ENCODE results near the gene NSUN6. TPM values are rescaled to one million over a fixed set of nuclear protein-coding genes. Genes with fewer than 3 reads are reported as not detected.

Gene NSUN6
- total and polyA plus RNA-seq, 4 donors: 16.3 to 47.6 (median 25.0) TPM

DNA sequence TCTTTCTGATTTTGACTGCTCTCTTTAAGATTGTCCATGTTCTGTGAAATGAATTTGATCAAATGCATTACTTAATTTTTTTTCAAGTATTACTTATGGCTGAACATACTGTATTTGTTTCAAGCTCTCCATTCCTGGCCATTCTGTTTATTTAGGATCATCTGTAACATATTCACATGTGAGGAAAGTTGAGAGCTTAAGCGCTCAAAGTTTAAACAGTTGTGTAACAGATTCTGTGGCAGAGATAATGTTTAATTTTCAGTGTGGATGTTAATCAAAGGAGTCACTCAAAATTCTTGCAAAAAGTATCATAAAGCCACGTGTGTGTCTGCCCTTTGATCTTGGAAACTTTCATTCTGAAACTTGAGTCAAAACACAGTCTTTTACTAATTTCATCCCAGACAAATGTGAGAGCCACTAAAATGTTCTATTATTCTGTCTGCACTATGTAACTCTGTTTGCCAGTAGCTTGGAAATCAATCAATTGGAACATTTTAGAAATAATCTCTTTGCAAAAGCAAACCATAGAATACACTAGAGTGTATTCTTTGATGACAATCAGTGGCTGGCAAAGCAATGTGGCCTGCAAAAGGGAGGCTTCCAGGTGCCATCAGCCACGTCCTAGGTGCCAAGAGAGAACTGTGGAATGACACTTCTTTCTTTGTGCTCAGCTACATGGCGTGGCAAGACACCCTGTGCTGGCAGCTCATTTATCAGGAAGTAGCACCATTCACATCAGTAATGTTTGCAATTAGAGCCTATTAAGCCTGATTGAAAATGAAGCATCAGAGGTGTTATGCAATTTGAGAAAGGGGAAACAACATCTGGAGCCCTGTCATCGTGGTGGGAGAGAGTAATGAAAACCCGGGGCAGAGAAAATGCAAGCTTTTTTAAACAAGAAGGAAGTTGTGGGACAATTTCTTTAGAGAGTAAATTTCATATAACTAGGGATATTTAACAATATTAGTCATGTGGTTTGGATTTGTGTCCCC, 48.8 kb upstream of the NSUN6 start:
- Histone ChIP-seq H3K4me1 (ENCODE audit: control insufficient read depth in 4 of 4, insufficient read depth in 4 of 4, low read length in 3 of 4) (peaks cover 0 to 12% (median 11%) of the 10 kb centered on the region in 4 donors), H3K9me3 (ENCODE audit: control insufficient read depth in 4 of 4, low read length in 3 of 4) (peaks cover 0 to 2% (median 0%) of the 10 kb centered on the region in 4 donors), H3K27ac (ENCODE audit: low read depth in 1 of 2, low read length in 2 of 2) (no peak overlapping the region), H3K27me3 (ENCODE audit: control insufficient read depth in 4 of 4, insufficient read depth in 4 of 4, low read length in 3 of 4) (no peaks in the 10 kb centered on the region), H3K4me3 (ENCODE audit: low read depth in 1 of 3, low read length in 3 of 3) (no peak overlapping the region), H3K36me3 (ENCODE audit: control insufficient read depth in 4 of 4, insufficient read depth in 3 of 4, low read depth in 1 of 4, low read length in 3 of 4) (no peaks in the 10 kb centered on the region), H3K9ac (ENCODE audit: low read depth in 1 of 2, low read length in 2 of 2) (no peak overlapping the region)
- TF ChIP-seq RAD21 (IDR thresholded peaks at IDR 0.05) (no peak), HNF4G (IDR thresholded peaks at IDR 0.05) (no peak), TAF1 (conservative IDR thresholded peaks at IDR 0.05) (no peak), YY1 (IDR thresholded peaks at IDR 0.05) (peak; percentile 37), RXRA (IDR thresholded peaks at IDR 0.05) (peak in 1 of 2 donors; percentile 15), NR2F2 (IDR thresholded peaks at IDR 0.05) (no peak), FOXA1 (IDR thresholded peaks at IDR 0.05) (no peak), FOXA2 (IDR thresholded peaks at IDR 0.05) (peak; percentile 45), SP1 (IDR thresholded peaks at IDR 0.05) (no peak), JUND (IDR thresholded peaks at IDR 0.05) (peak in 1 of 2 donors; percentile 19), HNF4A (conservative IDR thresholded peaks at IDR 0.05) (peak; percentile 58 to 63), EGR1 (IDR thresholded peaks at IDR 0.05; ENCODE audit: low read depth in 2 of 2) (no peak), GABPA (IDR thresholded peaks at IDR 0.05 in 1 of 2, conservative IDR thresholded peaks at IDR 0.05 in 1 of 2) (no peak)
- TF ChIP-seq, protein P1, sequence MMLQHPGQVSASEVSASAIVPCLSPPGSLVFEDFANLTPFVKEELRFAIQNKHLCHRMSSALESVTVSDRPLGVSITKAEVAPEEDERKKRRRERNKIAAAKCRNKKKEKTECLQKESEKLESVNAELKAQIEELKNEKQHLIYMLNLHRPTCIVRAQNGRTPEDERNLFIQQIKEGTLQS (IDR thresholded peaks at IDR 0.05): no peak
- TF ChIP-seq, protein P2, sequence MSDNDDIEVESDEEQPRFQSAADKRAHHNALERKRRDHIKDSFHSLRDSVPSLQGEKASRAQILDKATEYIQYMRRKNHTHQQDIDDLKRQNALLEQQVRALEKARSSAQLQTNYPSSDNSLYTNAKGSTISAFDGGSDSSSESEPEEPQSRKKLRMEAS (IDR thresholded peaks at IDR 0.05): no peak
- TF ChIP-seq, protein P3, sequence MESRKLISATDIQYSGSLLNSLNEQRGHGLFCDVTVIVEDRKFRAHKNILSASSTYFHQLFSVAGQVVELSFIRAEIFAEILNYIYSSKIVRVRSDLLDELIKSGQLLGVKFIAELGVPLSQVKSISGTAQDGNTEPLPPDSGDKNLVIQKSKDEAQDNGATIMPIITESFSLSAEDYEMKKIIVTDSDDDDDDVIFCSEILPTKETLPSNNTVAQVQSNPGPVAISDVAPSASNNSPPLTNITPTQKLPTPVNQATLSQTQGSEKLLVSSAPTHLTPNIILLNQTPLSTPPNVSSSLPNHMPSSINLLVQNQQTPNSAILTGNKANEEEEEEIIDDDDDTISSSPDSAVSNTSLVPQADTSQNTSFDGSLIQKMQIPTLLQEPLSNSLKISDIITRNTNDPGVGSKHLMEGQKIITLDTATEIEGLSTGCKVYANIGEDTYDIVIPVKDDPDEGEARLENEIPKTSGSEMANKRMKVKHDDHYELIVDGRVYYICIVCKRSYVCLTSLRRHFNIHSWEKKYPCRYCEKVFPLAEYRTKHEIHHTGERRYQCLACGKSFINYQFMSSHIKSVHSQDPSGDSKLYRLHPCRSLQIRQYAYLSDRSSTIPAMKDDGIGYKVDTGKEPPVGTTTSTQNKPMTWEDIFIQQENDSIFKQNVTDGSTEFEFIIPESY (IDR thresholded peaks at IDR 0.05): peak; percentile 34
- TF ChIP-seq, protein P4, sequence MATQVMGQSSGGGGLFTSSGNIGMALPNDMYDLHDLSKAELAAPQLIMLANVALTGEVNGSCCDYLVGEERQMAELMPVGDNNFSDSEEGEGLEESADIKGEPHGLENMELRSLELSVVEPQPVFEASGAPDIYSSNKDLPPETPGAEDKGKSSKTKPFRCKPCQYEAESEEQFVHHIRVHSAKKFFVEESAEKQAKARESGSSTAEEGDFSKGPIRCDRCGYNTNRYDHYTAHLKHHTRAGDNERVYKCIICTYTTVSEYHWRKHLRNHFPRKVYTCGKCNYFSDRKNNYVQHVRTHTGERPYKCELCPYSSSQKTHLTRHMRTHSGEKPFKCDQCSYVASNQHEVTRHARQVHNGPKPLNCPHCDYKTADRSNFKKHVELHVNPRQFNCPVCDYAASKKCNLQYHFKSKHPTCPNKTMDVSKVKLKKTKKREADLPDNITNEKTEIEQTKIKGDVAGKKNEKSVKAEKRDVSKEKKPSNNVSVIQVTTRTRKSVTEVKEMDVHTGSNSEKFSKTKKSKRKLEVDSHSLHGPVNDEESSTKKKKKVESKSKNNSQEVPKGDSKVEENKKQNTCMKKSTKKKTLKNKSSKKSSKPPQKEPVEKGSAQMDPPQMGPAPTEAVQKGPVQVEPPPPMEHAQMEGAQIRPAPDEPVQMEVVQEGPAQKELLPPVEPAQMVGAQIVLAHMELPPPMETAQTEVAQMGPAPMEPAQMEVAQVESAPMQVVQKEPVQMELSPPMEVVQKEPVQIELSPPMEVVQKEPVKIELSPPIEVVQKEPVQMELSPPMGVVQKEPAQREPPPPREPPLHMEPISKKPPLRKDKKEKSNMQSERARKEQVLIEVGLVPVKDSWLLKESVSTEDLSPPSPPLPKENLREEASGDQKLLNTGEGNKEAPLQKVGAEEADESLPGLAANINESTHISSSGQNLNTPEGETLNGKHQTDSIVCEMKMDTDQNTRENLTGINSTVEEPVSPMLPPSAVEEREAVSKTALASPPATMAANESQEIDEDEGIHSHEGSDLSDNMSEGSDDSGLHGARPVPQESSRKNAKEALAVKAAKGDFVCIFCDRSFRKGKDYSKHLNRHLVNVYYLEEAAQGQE (IDR thresholded peaks at IDR 0.05): no peak
- TF ChIP-seq, protein P5, sequence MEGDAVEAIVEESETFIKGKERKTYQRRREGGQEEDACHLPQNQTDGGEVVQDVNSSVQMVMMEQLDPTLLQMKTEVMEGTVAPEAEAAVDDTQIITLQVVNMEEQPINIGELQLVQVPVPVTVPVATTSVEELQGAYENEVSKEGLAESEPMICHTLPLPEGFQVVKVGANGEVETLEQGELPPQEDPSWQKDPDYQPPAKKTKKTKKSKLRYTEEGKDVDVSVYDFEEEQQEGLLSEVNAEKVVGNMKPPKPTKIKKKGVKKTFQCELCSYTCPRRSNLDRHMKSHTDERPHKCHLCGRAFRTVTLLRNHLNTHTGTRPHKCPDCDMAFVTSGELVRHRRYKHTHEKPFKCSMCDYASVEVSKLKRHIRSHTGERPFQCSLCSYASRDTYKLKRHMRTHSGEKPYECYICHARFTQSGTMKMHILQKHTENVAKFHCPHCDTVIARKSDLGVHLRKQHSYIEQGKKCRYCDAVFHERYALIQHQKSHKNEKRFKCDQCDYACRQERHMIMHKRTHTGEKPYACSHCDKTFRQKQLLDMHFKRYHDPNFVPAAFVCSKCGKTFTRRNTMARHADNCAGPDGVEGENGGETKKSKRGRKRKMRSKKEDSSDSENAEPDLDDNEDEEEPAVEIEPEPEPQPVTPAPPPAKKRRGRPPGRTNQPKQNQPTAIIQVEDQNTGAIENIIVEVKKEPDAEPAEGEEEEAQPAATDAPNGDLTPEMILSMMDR (IDR thresholded peaks at IDR 0.05; ENCODE audit: low read depth, low read length, missing input control): no peak
- 50% methylated on average over 6 of the region's 6 CpGs for WGBS
- no peak for DNase-seq (ENCODE audit: low spot score)
